ENCODE results near the gene CLPTM1. TPM values are rescaled to one million over a fixed set of nuclear protein-coding genes. Genes with fewer than 3 reads are reported as not detected.
"Not testable (repeated sequence)": the region's sequence is repeated elsewhere in the genome, so short reads cannot be mapped to it uniquely, and the experiment has no call there.

CLPTM1 gene
- total RNA-seq, 1 donor from 2014 or later, result 91.4 TPM

- no peaks in the 10 kb centered on the region for H3K9me3 Mint-ChIP-seq (ENCODE audit: low read depth)
- TF ChIP-seq CTCF (IDR thresholded peaks at IDR 0.05), result no peak
- H3K27ac Mint-ChIP-seq (ENCODE audit: unreplicated experiment), result no peak overlapping the region
- peaks cover 34% of the 10 kb centered on the region for H3K4me1 Mint-ChIP-seq (ENCODE audit: low read depth)
- no peaks in the 10 kb centered on the region for H3K36me3 Mint-ChIP-seq (ENCODE audit: low read depth)
- DNase-seq (ENCODE audit: low spot score), result no peak
- H3K4me3 Mint-ChIP-seq (ENCODE audit: unreplicated experiment), result no peak overlapping the region
- H3K27me3 Mint-ChIP-seq (ENCODE audit: low read depth), result no peaks in the 10 kb centered on the region
Observed at GRCh38 chr19:44908836-44909261, 46.3 kb upstream of the CLPTM1 start.

- no peaks in the 10 kb centered on the region for H3K36me3 Mint-ChIP-seq (ENCODE audit: low read depth)
- no peaks in the 10 kb centered on the region for H3K27me3 Mint-ChIP-seq (ENCODE audit: low read depth)
- H3K9me3 Mint-ChIP-seq (ENCODE audit: low read depth), result no peaks in the 10 kb centered on the region
- TF ChIP-seq CTCF (IDR thresholded peaks at IDR 0.05), result no peak
- H3K4me1 Mint-ChIP-seq (ENCODE audit: low read depth), result peaks cover 42% of the 10 kb centered on the region
- no peak overlapping the region for H3K4me3 Mint-ChIP-seq (ENCODE audit: unreplicated experiment)
- DNase-seq (ENCODE audit: low spot score), result no peak
- H3K27ac Mint-ChIP-seq (ENCODE audit: unreplicated experiment), result peak overlapping the region; percentile 51
Observed at GRCh38 chr19:44909775-44910174, 45.4 kb upstream of the CLPTM1 start.

GRCh38 chr19:44911896-44912295 is 43.3 kb upstream of the CLPTM1 start:
- peaks cover 32% of the 10 kb centered on the region for H3K4me1 Mint-ChIP-seq (ENCODE audit: low read depth)
- not testable (repeated sequence) for H3K27me3 Mint-ChIP-seq (ENCODE audit: low read depth); H3K9me3 Mint-ChIP-seq (ENCODE audit: low read depth); H3K4me3 Mint-ChIP-seq (ENCODE audit: unreplicated experiment); H3K27ac Mint-ChIP-seq (ENCODE audit: unreplicated experiment); DNase-seq (ENCODE audit: low spot score); H3K36me3 Mint-ChIP-seq (ENCODE audit: low read depth)

GRCh38 chr19:44912854-44913253 is 42.3 kb upstream of the CLPTM1 start:
- Mint-ChIP-seq H3K27ac (ENCODE audit: unreplicated experiment) (no peak overlapping the region), H3K9me3 (ENCODE audit: low read depth) (no peaks in the 10 kb centered on the region), H3K4me1 (ENCODE audit: low read depth) (peaks cover 32% of the 10 kb centered on the region), H3K4me3 (ENCODE audit: unreplicated experiment) (no peak overlapping the region), H3K27me3 (ENCODE audit: low read depth) (no peaks in the 10 kb centered on the region), H3K36me3 (ENCODE audit: low read depth) (no peaks in the 10 kb centered on the region)
- TF ChIP-seq CTCF (IDR thresholded peaks at IDR 0.05), result no peak
- no peak for DNase-seq (ENCODE audit: low spot score)

GRCh38 chr19:44913512-44914432 is 41.4 kb upstream of the CLPTM1 start:
- H3K27ac Mint-ChIP-seq (ENCODE audit: unreplicated experiment); H3K27me3 Mint-ChIP-seq (ENCODE audit: low read depth); H3K36me3 Mint-ChIP-seq (ENCODE audit: low read depth); DNase-seq (ENCODE audit: low spot score); H3K9me3 Mint-ChIP-seq (ENCODE audit: low read depth): not testable (repeated sequence)
- peak overlapping the region; percentile 93 for H3K4me3 Mint-ChIP-seq (ENCODE audit: unreplicated experiment)
- peaks cover 32% of the 10 kb centered on the region for H3K4me1 Mint-ChIP-seq (ENCODE audit: low read depth)

GRCh38 chr19:44914433-44915206 is 40.6 kb upstream of the CLPTM1 start, which contains the start of gene APOC1:
TSS of gene APOC1 (plus strand) at chr19:44914608. CDS start at chr19:44914892, 284 bp downstream.
- Mint-ChIP-seq H3K27ac (ENCODE audit: unreplicated experiment) (peak within 1 kb of the TSS; percentile 83), H3K4me3 (ENCODE audit: unreplicated experiment) (peak within 1 kb of the TSS; percentile 93), H3K4me1 (ENCODE audit: low read depth) (peaks cover 32% of the 10 kb centered on the region)
- not testable (repeated sequence) for H3K36me3 Mint-ChIP-seq (ENCODE audit: low read depth); H3K9me3 Mint-ChIP-seq (ENCODE audit: low read depth); H3K27me3 Mint-ChIP-seq (ENCODE audit: low read depth); DNase-seq (ENCODE audit: low spot score)
- peak; percentile 8 for TF ChIP-seq CTCF (IDR thresholded peaks at IDR 0.05)

Measured in chondrocyte (in vitro differentiated cells).